Measurements from ENCODE around the gene FOSL1. TPM values are rescaled to one million over a fixed set of nuclear protein-coding genes. Genes with fewer than 3 reads are reported as not detected.

FOSL1 gene
- total and polyA plus RNA-seq, 2 experiments from 2014 or later: 14.6 to 17.1 TPM

DNA sequence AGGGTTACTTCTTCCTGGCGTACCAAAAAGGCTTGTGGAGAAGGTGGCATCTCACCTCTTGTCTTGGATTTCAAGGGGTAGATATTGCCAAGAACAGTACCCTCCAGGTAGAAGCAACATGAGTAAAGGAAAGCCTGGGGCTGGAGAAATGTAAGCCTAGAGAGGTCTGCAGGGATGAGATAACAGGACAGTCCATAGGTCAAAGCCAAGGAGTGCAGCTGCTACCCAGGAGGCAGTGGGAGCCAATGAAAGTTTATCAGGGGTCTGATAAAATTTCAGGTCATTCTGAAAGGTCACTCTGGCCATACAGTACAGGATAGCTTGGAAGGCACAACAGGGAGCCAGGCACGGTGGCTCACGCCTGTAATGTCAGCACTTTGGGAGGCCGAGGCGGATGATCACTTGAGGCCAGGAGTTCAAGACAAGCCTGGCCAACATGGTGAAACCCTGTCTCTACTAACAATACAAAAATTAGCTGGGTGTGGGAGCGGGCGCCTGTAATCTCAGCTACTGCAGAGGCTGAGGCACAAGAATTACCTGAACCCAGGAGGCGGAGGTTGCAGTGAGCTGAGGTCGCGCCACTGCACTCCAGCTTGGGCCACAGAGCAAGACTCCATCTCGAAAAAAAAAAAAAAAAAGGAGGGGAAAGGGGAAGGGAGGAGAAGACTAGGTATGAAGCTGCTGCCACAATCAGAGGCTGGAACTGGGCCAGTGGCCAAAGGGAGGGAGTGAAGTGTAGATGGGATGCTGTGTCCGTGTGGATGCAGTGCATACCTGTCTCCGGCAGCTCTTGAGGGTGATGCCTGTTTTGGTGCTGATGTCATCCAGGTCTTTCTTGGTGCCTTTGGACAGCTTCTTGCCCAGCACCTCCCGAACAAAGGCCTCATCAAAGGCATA, 13.1 kb downstream of the FOSL1 start (continued):
- TF ChIP-seq ETS1 (IDR thresholded peaks at IDR 0.05): no peak
- no peak for TF ChIP-seq JUNB (IDR thresholded peaks at IDR 0.05; ENCODE audit: unreplicated experiment)
- no peak for TF ChIP-seq POLR2AphosphoS5 (IDR thresholded peaks at IDR 0.05; ENCODE audit: low read depth)
- TF ChIP-seq, protein P1, sequence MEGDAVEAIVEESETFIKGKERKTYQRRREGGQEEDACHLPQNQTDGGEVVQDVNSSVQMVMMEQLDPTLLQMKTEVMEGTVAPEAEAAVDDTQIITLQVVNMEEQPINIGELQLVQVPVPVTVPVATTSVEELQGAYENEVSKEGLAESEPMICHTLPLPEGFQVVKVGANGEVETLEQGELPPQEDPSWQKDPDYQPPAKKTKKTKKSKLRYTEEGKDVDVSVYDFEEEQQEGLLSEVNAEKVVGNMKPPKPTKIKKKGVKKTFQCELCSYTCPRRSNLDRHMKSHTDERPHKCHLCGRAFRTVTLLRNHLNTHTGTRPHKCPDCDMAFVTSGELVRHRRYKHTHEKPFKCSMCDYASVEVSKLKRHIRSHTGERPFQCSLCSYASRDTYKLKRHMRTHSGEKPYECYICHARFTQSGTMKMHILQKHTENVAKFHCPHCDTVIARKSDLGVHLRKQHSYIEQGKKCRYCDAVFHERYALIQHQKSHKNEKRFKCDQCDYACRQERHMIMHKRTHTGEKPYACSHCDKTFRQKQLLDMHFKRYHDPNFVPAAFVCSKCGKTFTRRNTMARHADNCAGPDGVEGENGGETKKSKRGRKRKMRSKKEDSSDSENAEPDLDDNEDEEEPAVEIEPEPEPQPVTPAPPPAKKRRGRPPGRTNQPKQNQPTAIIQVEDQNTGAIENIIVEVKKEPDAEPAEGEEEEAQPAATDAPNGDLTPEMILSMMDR (conservative IDR thresholded peaks at IDR 0.05; ENCODE audit: low read depth in 2 of 2): no peak
- no peak for TF ChIP-seq NANOG (IDR thresholded peaks at IDR 0.05; ENCODE audit: borderline replicate concordance)
- no peak for TF ChIP-seq STAT1 (IDR thresholded peaks at IDR 0.05; ENCODE audit: unreplicated experiment)

DNA sequence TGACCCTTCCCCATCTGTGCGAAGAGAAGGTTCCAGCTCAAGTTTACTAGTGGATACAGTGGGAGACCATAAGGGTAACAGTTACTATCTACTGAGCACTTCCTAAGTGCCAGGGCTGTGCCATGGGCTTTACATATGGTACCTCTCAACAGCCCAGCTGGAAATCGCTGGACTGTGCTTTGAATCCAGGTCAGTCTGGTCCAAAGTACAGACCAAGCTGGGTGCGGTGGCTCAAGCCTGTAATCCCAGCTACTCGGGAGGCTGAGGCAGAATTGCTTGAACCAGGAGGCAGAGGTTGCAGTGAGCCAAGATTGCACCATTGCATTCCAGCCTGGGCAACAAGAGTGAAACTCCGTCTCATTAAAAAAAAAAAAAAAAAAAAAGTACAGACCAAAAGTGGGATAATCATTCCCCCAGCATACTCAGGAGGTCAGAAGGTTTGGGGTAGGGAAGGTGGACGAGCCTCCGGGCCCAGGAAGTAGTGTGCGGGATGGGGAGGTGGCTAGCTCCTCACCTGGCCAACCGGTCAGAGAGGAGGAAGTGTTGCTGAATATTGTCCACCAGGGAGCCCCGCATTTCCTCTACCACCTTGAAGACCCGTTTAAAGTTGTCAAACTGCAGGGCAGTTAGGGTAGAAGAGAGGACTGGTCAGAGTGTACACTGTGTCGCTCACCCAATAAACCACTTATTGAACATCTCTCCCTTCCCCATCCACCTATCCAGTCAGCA, 14.2 kb downstream of the FOSL1 start:
- peak overlapping the region; percentile 98; the same call in 2 of the 3 replicates for H3K4me3 Mint-ChIP-seq
- peaks cover 2% of the 10 kb centered on the region; the same call in 1 of the 3 replicates for H3K9me3 Mint-ChIP-seq
- H3K27ac Mint-ChIP-seq: no peak overlapping the region
- Histone ChIP-seq H4K20me1 (replicated peaks; ENCODE audit: insufficient read depth) (peaks cover 18% of the 10 kb centered on the region; the same call in 1 of the 2 replicates), H3K4me2 (no peak overlapping the region), H3F3A (replicated peaks; ENCODE audit: low read depth) (peaks cover 39% of the 10 kb centered on the region), H3K27ac (ENCODE audit: low read depth) (no peak overlapping the region), H3K4me1 (ENCODE audit: insufficient read depth) (peaks cover 20% of the 10 kb centered on the region), H2AFZ (no peak overlapping the region), H3K27me3 (ENCODE audit: insufficient read depth) (peaks cover 15% of the 10 kb centered on the region), H3K36me3 (ENCODE audit: insufficient read depth) (peaks cover 14% of the 10 kb centered on the region; the same call in 1 of the 2 replicates), H3K4me3 (no peak overlapping the region), H3K79me2 (replicated peaks; ENCODE audit: insufficient read depth) (0 out of 2 replicates have a peak, but pooled peaks cover 9% of the 10 kb centered on the region), H3K9me2 (ENCODE audit: insufficient read depth) (no peaks in the 10 kb centered on the region)
- ATAC-seq (no peak), DNase-seq (ENCODE audit: low spot score) (no peak)
- H3K36me3 Mint-ChIP-seq (ENCODE audit: low read depth): peaks cover 45% of the 10 kb centered on the region
- peaks cover 25% of the 10 kb centered on the region for H3K27me3 Mint-ChIP-seq (ENCODE audit: insufficient read depth, low read depth, poor library complexity)
- peaks cover 28% of the 10 kb centered on the region for H3K4me1 Mint-ChIP-seq
- TF ChIP-seq EZH2 (IDR thresholded peaks at IDR 0.05; ENCODE audit: low read depth, unreplicated experiment) (no peak), ZNF462 (CRISPR knock-in tag; IDR thresholded peaks at IDR 0.05) (no peak), ZNF331 (CRISPR knock-in tag; IDR thresholded peaks at IDR 0.05; ENCODE audit: low read depth) (no peak), CREB1 (CRISPR knock-in tag; IDR thresholded peaks at IDR 0.05; ENCODE audit: low read depth) (no peak)

Measured in GM23338 (cell line).